Measurements from ENCODE around the gene CDNF.

- no peak for TF ChIP-seq CTCF (IDR thresholded peaks at IDR 0.05)
- TF ChIP-seq POLR2A (IDR thresholded peaks at IDR 0.05): no peak
Observed at GRCh38 chr10:14875941-14876340, 38.1 kb upstream of the CDNF start.
